ENCODE results near the gene DDT.
A peak's percentile ranks its signal among the peaks of the same experiment; 100 is the strongest.
"Not testable (repeated sequence)": the region's sequence is repeated elsewhere in the genome, so short reads cannot be mapped to it uniquely, and the experiment has no call there.

DDT gene

DNA sequence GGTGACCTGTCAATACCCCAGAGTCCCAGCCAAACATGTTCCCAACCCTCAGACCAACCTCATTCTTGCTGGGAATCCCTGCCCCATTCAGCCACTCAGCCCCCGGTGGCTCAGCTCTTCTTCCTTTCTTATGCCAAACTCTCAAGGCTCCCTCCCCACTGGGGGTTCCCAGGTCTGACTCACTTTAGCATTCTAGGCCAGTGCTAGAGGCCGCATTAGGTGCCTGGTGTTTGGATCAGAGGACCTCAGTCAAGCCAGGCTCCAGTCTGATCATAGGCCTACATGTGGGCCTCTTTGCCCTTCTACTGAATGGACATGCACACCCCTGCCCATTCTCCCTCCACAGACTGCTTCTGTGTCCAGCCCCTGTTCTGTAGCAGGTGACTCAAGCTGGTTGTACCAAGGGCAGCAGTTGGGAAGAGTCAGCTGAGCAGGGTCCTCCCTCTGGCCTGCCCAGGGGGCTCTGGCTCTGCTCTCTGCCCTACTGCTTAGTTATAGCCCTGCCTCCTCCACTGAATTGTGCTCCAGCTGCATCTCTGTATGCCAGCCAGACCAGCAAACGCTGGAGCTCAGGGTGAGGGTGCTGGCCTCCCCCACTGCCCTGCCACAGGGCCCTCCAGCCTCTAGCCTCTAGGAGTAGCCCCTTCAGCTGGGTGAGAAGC, 15.5 kb upstream of the DDT start:
- DNase-seq (ENCODE audit: low read depth in 2 of 2) = not testable (repeated sequence)

- DNase-seq (ENCODE audit: low read depth in 2 of 2) = not testable (repeated sequence)
These were observed 12.4 kb upstream of the DDT start for GRCh38 chr22:23986538-23987178.

- not testable (repeated sequence) for DNase-seq (ENCODE audit: low read depth in 2 of 2)
These were observed 11.8 kb upstream of the DDT start for GRCh38 chr22:23986089-23986488.

DNA sequence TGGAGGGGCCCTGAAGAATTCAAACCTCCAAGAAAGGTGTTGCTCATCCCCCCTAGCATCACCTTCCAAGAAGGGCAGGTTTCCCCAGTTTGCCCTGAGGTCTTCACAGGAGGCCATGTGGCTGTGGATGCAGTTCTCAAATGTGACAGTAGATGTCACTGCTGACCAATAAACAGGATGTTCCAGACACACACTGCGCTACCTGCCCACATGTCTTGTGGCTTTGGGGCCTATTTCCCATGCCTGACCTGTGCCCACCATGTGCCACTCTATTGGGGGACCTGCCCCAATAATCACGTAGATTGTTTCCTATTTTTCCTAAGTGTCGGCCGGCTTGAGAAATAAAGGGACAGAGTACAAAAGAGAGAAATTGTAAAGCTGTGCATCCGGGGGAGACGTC, 10.2 kb upstream of the DDT start:
- no peak for DNase-seq (ENCODE audit: low read depth in 2 of 2)

GRCh38 chr22:23980567-23980966, 6.3 kb upstream of the DDT start:
- not testable (repeated sequence) for DNase-seq (ENCODE audit: low read depth in 2 of 2)

DNA sequence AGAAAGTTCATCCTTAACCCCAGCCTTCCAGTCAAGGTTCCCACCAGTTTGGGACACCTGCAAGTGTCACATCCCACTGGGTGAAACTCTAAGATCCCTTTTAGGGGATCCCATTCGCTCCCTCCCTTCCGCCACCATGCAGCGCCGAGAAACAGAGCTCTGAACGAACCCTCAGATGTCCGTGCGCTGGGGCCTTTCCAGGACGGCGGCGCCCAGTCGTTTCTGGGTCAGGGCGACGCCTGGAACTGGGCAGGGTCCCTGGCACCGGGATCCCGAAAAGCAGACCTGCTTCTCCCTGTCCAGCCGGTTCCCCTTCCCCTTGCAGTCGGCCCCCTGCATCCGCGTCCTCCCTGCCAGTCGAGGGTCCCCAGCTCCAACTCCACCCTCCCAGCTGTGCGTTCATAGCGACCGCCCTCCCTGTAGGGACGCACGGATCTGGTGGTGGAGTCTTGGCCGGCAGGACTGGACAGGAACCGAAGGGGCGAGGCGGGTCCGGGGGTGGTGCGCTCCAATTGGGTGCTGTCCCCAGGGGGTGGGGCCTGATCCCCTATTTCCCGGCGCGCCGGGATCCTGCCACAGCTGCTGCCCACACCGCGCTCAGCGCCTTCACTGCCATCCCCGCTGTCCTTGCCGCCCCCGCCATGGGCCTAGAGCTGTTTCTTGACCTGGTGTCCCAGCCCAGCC, 5.5 kb upstream of the DDT start, which contains the start of gene GSTT2:
TSS of gene GSTT2 (plus strand) at position 578 of the 684 bp plus-strand sequence.
- DNase-seq (ENCODE audit: low read depth in 2 of 2) = not testable (repeated sequence)

- DNase-seq (ENCODE audit: low read depth in 2 of 2) = not testable (repeated sequence)
These were observed 3.1 kb upstream of the DDT start for GRCh38 chr22:23977304-23977703.

DNA sequence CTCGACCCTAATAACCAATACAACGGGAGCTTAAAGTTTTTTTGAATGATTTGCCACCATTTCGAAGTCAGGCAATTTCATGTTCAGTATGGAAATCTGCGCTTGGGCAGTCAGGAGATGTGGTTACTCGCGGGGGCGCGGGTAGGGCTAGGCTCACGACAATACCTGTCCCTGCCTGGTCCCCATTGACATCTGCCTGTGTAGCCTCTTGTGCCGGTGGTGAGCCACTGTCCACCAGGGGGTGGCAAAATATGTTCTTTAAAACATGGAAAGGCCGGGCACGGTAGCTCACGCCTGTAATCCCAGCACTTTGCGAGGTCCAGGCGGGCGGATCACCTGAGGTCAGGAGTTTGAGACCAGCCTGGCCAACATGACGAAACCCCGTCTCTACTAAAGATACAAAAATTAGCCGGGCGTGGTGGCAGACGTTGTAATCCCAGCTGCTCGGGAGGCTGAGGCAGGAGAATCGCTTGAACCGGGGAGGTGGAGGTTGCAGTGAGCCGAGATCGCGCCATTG, 653 bp upstream of the DDT start:
- not testable (repeated sequence) for DNase-seq (ENCODE audit: low read depth in 2 of 2)

- not testable (repeated sequence) for DNase-seq (ENCODE audit: low read depth in 2 of 2)
These were observed 2.3 kb downstream of the DDT start for GRCh38 chr22:23971927-23972326.

GRCh38 chr22:23970816-23971486, 3.3 kb downstream of the DDT start:
- DNase-seq (ENCODE audit: low read depth in 2 of 2) = no peak

DNA sequence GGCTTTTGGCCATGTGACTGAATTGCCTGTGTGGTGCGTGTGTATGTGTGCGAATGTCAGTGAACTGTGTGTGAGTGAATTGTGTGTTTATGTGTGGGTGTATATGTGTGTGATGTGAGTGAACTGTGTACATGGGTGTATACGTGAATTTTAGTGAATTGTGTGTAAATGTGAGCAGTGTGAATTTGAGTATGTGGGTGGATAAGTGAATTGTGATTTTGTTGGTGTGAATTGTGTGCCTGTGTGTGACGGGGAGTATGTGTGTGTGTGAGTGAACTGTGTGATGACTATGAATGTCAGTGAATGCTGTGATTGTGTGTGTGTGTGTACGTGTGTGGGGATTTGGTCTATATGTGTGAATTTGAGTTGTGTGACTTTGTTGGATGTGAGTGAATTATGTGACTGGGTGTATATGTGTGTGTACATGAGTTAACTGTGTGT, 4.0 kb downstream of the DDT start:
- no peak for DNase-seq (ENCODE audit: low read depth in 2 of 2)

GRCh38 chr22:23969071-23969470, 5.2 kb downstream of the DDT start:
- DNase-seq (ENCODE audit: low read depth in 2 of 2) = no peak

DNA sequence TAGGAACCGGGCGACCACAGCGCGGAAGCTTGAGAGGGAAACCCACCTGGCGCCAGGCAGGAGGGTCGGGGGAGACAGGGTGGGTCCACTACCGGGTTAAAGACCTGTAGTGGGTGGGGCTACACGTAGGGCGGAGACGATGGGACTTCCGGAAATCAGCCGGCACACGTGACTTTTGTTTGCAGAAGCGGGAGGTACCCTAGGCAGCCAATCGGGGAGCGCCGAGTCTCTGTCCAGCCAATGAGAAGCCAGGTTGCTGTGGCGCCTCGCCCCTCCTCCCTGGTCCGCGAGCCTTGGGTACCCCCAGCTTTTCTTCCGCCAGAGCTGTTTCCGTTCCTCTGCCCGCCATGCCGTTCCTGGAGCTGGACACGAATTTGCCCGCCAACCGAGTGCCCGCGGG, 7.7 kb downstream of the DDT start, which contains the start of gene DDTL:
TSS of gene DDTL (plus strand) at position 321 of the 400 bp plus-strand sequence. CDS start at position 348, 27 bp downstream.
- DNase-seq (ENCODE audit: low read depth in 2 of 2) = not testable (repeated sequence)

DNA sequence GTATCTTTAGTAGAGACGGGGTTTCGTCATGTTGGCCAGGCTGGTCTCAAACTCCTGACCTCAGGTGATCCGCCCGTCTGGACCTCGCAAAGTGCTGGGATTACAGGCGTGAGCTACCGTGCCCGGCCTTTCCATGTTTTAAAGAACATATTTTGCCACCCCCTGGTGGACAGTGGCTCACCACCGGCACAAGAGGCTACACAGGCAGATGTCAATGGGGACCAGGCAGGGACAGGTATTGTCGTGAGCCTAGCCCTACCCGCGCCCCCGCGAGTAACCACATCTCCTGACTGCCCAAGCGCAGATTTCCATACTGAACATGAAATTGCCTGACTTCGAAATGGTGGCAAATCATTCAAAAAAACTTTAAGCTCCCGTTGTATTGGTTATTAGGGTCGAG, 8.1 kb downstream of the DDT start:
- DNase-seq (ENCODE audit: low read depth in 2 of 2) = not testable (repeated sequence)

DNA sequence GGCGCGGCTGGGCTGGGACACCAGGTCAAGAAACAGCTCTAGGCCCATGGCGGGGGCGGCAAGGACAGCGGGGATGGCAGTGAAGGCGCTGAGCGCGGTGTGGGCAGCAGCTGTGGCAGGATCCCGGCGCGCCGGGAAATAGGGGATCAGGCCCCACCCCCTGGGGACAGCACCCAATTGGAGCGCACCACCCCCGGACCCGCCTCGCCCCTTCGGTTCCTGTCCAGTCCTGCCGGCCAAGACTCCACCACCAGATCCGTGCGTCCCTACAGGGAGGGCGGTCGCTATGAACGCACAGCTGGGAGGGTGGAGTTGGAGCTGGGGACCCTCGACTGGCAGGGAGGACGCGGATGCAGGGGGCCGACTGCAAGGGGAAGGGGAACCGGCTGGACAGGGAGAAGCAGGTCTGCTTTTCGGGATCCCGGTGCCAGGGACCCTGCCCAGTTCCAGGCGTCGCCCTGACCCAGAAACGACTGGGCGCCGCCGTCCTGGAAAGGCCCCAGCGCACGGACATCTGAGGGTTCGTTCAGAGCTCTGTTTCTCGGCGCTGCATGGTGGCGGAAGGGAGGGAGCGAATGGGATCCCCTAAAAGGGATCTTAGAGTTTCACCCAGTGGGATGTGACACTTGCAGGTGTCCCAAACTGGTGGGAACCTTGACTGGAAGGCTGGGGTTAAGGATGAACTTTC, 13.0 kb downstream of the DDT start, which contains the start of gene GSTT2B:
TSS of gene GSTT2B (minus strand) at position 112 of the 688 bp plus-strand sequence. CDS start at position 48, 64 bp downstream.
- not testable (repeated sequence) for DNase-seq (ENCODE audit: low read depth in 2 of 2)

GRCh38 chr22:23956301-23956900, 17.8 kb downstream of the DDT start:
- DNase-seq (ENCODE audit: low read depth in 2 of 2) = peak; percentile 42 to 63

GRCh38 chr22:23955886-23956285, 18.4 kb downstream of the DDT start:
- DNase-seq (ENCODE audit: low read depth in 2 of 2) = not testable (repeated sequence)

DNA sequence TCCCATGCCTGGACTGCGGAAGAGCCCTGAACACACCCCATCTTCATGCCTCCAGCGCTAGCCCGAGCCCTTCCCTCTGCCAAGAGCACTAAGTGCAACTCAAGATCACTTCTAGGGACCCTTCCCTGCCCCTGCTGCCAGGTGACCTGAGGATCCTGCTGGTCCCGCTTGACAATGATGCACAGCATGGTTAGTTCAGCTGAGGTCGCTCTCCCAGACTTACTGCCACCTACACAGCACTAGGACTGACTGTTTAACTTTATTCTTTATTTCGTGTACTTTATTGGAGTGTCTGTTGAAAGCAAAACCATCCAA, 19.3 kb downstream of the DDT start:
- DNase-seq (ENCODE audit: low read depth in 2 of 2) = not testable (repeated sequence)

GRCh38 chr22:23954193-23954990, 19.8 kb downstream of the DDT start:
- DNase-seq (ENCODE audit: low read depth in 2 of 2) = not testable (repeated sequence)

GRCh38 chr22:23953485-23953884, 20.8 kb downstream of the DDT start:
- not testable (repeated sequence) for DNase-seq (ENCODE audit: low read depth in 2 of 2)
